WTC11 (cell line): ENCODE results near the gene C12orf50.

Experiments used
- TF ChIP-seq, protein P1 (sequence below): fragments of 200-600 bp; IDR thresholded peaks from 2 replicates; pipeline ENCODE4 v1.8.0; 2022; ENCODE audit warnings: antibody characterized with exemption
- TF ChIP-seq, protein P2 (sequence below): sonication (generic); formaldehyde crosslinking; conservative IDR thresholded peaks from 2 replicates; pipeline ENCODE4 v1.8.1; 2023; ENCODE audit warnings: mild to moderate bottlenecking, low read depth, missing genetic modification reagents, moderate library complexity

DNA sequence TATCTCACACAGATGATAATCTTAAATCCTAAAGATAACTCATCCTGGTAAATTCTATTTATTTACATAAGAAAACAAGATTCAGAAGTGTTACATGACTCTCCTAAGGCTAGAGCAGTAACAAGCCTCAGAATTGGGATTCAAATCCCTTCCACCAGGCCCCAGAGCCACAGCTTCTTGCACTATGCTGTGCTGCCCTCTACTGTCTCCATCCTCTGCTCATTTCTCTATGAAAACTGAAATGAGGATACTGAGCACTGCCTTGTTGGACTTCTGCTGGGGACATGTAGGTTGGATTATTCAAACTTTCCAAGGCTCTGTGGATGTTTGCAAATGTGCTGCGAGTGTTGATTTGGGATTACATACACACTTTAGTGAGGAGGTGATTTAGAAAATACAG is 23.5 kb upstream of the C12orf50 start:
- TF ChIP-seq, protein P1, sequence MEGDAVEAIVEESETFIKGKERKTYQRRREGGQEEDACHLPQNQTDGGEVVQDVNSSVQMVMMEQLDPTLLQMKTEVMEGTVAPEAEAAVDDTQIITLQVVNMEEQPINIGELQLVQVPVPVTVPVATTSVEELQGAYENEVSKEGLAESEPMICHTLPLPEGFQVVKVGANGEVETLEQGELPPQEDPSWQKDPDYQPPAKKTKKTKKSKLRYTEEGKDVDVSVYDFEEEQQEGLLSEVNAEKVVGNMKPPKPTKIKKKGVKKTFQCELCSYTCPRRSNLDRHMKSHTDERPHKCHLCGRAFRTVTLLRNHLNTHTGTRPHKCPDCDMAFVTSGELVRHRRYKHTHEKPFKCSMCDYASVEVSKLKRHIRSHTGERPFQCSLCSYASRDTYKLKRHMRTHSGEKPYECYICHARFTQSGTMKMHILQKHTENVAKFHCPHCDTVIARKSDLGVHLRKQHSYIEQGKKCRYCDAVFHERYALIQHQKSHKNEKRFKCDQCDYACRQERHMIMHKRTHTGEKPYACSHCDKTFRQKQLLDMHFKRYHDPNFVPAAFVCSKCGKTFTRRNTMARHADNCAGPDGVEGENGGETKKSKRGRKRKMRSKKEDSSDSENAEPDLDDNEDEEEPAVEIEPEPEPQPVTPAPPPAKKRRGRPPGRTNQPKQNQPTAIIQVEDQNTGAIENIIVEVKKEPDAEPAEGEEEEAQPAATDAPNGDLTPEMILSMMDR, result 0 out of 2 replicates have a peak, but pooled peaks have one; percentile 16
- TF ChIP-seq, protein P2, sequence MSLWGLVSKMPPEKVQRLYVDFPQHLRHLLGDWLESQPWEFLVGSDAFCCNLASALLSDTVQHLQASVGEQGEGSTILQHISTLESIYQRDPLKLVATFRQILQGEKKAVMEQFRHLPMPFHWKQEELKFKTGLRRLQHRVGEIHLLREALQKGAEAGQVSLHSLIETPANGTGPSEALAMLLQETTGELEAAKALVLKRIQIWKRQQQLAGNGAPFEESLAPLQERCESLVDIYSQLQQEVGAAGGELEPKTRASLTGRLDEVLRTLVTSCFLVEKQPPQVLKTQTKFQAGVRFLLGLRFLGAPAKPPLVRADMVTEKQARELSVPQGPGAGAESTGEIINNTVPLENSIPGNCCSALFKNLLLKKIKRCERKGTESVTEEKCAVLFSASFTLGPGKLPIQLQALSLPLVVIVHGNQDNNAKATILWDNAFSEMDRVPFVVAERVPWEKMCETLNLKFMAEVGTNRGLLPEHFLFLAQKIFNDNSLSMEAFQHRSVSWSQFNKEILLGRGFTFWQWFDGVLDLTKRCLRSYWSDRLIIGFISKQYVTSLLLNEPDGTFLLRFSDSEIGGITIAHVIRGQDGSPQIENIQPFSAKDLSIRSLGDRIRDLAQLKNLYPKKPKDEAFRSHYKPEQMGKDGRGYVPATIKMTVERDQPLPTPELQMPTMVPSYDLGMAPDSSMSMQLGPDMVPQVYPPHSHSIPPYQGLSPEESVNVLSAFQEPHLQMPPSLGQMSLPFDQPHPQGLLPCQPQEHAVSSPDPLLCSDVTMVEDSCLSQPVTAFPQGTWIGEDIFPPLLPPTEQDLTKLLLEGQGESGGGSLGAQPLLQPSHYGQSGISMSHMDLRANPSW (CRISPR knock-in tag), result no peak
